Choroid plexus epithelial cell (primary cell): ENCODE data around the gene PITX1.

Experiments used
- DNase-seq: peaks from one replicate; pipeline ENCODE4 v3.0.0-alpha.2; 2010; ENCODE audit warnings: low read depth
- H3K4me3 ChIP-seq: 2 replicates; pipeline ENCODE4 v1.5.1; 2011; ENCODE audit warnings: low read depth, mild to moderate bottlenecking, control low read depth, low read length, moderate library complexity
- CTCF ChIP-seq: conservative IDR thresholded peaks from 2 replicates; pipeline ENCODE4 v1.5.1; 2011; ENCODE audit warnings: low read depth, mild to moderate bottlenecking, control low read depth, inconsistent platforms, low read length, moderate library complexity

The PITX1 gene

GRCh38 chr5:135032695-135032998 lies 1.4 kb downstream of the PITX1 start:
- H3K4me3 ChIP-seq, result no peak overlapping the region
- TF ChIP-seq CTCF, result no peak
- DNase-seq, result no peak

GRCh38 chr5:135031813-135032694 lies 2.0 kb downstream of the PITX1 start:
- H3K4me3 ChIP-seq, result no peak overlapping the region
- no peak for TF ChIP-seq CTCF
- no peak for DNase-seq

GRCh38 chr5:135030956-135031812 lies 2.8 kb downstream of the PITX1 start:
- no peak for TF ChIP-seq CTCF
- DNase-seq, result no peak
- no peak overlapping the region for H3K4me3 ChIP-seq

- H3K4me3 ChIP-seq, result no peak overlapping the region
- no peak for TF ChIP-seq CTCF
- DNase-seq, result no peak
Observed at GRCh38 chr5:135030123-135030955, 3.7 kb downstream of the PITX1 start.

- no peak for TF ChIP-seq CTCF
- DNase-seq, result no peak
- H3K4me3 ChIP-seq, result no peak overlapping the region
Observed at GRCh38 chr5:135029477-135030122, 4.4 kb downstream of the PITX1 start.

GRCh38 chr5:135028791-135029476 lies 5.1 kb downstream of the PITX1 start:
- no peak for DNase-seq
- H3K4me3 ChIP-seq, result no peak overlapping the region
- TF ChIP-seq CTCF, result no peak
